Endodermal cell (in vitro differentiated cells): ENCODE measurements around the gene CRKL. TPM values are rescaled to one million over a fixed set of nuclear protein-coding genes. Genes with fewer than 3 reads are reported as not detected.

Experiments used
- DNase-seq: peaks from one replicate; pipeline ENCODE4 v3.0.0-alpha.2; 2017
- H3K27ac ChIP-seq: 2 replicates; pipeline ENCODE4 v1.5.1; 2013; ENCODE audit warnings: mild to moderate bottlenecking, low read depth, low read length, moderate library complexity
- H3K27me3 ChIP-seq: 2 replicates; pipeline ENCODE4 v1.6.1; 2013; ENCODE audit warnings: mild to moderate bottlenecking, low read length, moderate library complexity; ENCODE audit not compliant: insufficient read depth, control insufficient read depth, poor library complexity, severe bottlenecking
- H3K36me3 ChIP-seq: 2 replicates; pipeline ENCODE4 v1.7.0; 2013; ENCODE audit warnings: mild to moderate bottlenecking, low read length, moderate library complexity; ENCODE audit not compliant: control insufficient read depth, insufficient read depth
- H3K4me1 ChIP-seq: one replicate; pipeline ENCODE4 v1.7.0; 2013; ENCODE audit warnings: low read length; ENCODE audit not compliant: control insufficient read depth, insufficient read depth
- H3K4me3 ChIP-seq: 2 replicates; pipeline ENCODE4 v1.5.1; 2013; ENCODE audit warnings: mild to moderate bottlenecking, low read length, moderate library complexity
- H3K9ac ChIP-seq: 2 replicates; pipeline ENCODE4 v1.6.1; 2013; ENCODE audit warnings: mild to moderate bottlenecking, low read length, moderate library complexity; ENCODE audit not compliant: poor library complexity, severe bottlenecking; ENCODE audit errors: extremely low read depth
- H3K9me3 ChIP-seq: 2 replicates; pipeline ENCODE4 v1.6.1; 2013; ENCODE audit warnings: mild to moderate bottlenecking, low read length, moderate library complexity; ENCODE audit not compliant: control insufficient read depth
- H3K27ac Mint-ChIP-seq: 2 replicates; pipeline ENCODE4 v1.8.0; 2020; ENCODE audit warnings: mixed read lengths
- H3K27me3 Mint-ChIP-seq: 2 replicates; pipeline ENCODE4 v1.8.0; 2021; ENCODE audit warnings: mild to moderate bottlenecking, mixed read lengths; ENCODE audit not compliant: insufficient read depth
- H3K36me3 Mint-ChIP-seq: 2 replicates; pipeline ENCODE4 v1.8.0; 2020; ENCODE audit warnings: low read depth, mixed read lengths
- H3K4me1 Mint-ChIP-seq: 2 replicates; pipeline ENCODE4 v1.8.0; 2020; ENCODE audit warnings: mixed read lengths
- H3K4me3 Mint-ChIP-seq: 2 replicates; pipeline ENCODE4 v1.8.0; 2020; ENCODE audit warnings: mild to moderate bottlenecking, moderate library complexity, mixed read lengths
- H3K9me3 Mint-ChIP-seq: 2 replicates; pipeline ENCODE4 v1.8.0; 2020; ENCODE audit warnings: mild to moderate bottlenecking, mixed read lengths
- CTCF ChIP-seq: fragments of 200-600 bp; sonication (generic); conservative IDR thresholded peaks from 2 replicates; pipeline ENCODE4 v1.5.0; 2021; ENCODE audit warnings: antibody characterized with exemption, mild to moderate bottlenecking
- WGBS, 2 experiments: methylation state at CpG; one replicate each; pipeline versions ENCODE4 v1.1.5 to v1.1.7; 2013; ENCODE audit warnings: missing lambda C conversion rate in 2 of 2, mixed read lengths in 1 of 2; ENCODE audit not compliant: insufficient coverage in 1 of 2, insufficient read length in 1 of 2; 5-methylcytosine and 5-hydroxymethylcytosine counted together
- total RNA-seq, 2 donors: library from RNA; stranded (reverse); fragmentation: NEBNext Ultra II Directional in 1 of 2; extraction: Animal tissue kit (Norgen Biotek cat#: 25700) in 1 of 2; gene quantifications; 2 replicates in 1 of 2; 3 replicates in 1 of 2; pipeline ENCODE4 v1.2.1, GENCODE V29; 2021

The CRKL gene
- total RNA-seq, 2 donors from 2014 or later = 89.5 to 104 TPM

GRCh38 chr22:20957683-20958431, 40.6 kb downstream of the CRKL start:
- Histone ChIP-seq H3K9me3 (no peaks in the 10 kb centered on the region), H3K4me1 (no peaks in the 10 kb centered on the region), H3K4me3 (peak overlapping the region; percentile 74), H3K9ac (peak overlapping the region; percentile 38), H3K27ac (no peak overlapping the region), H3K27me3 (peaks cover 6% of the 10 kb centered on the region), H3K36me3 (peaks cover 9% of the 10 kb centered on the region)
- peak; percentile 80 for DNase-seq
- Mint-ChIP-seq H3K4me3 (peak overlapping the region; percentile 66), H3K9me3 (no peaks in the 10 kb centered on the region), H3K4me1 (peaks cover 7% of the 10 kb centered on the region), H3K36me3 (peaks cover 11% of the 10 kb centered on the region), H3K27ac (no peak overlapping the region), H3K27me3 (peaks cover 27% of the 10 kb centered on the region)
- TF ChIP-seq CTCF = no peak
- WGBS, 2 experiments = 11 to 18% methylated on average over 8 to 32 of the region's 32 CpGs

DNA sequence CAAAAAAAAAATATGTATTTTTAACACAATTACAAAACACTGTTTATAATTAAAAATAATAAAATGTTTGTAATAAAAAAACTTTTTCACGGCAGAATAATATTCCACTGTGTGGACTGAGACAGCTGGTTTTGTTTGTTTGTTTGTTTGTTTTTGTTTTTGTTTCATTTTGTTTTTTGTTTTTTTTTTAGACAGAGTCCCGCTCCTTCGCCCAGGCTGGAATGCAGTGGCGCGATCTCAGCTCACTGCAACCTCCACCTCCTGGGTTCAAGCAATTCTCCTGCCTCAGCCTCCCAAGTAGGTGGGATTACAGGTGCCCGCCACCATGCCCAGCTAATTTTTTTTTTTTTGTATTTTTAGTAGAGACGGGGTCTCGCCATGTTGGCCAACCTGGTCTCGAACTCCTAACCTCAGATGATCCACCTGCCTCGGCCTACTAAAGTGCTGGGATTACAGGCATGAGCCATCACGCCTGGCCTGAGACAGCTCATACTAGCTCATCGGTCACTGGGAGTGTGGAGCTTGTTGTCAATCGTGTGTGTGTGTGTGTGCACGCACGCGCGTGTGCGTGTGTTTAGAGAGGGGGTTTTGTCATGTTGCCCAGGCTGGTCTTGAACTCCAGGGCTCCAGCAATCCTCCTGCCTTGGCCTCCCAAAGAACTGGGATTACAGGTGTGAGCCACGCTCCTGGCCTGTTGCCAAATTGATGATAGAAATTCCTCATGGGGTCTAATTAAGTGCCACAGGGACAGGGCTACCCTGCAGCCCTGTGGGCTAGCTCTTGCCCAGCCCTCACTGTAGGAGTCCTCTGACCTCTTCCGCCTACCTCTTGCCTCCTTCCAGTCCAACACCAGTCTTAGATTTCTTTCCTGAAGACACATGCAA, 42.6 kb downstream of the CRKL start:
- Mint-ChIP-seq H3K36me3 (no peaks in the 10 kb centered on the region), H3K4me1 (peaks cover 8% of the 10 kb centered on the region), H3K27ac (no peak overlapping the region), H3K9me3 (no peaks in the 10 kb centered on the region), H3K4me3 (no peak overlapping the region), H3K27me3 (peaks cover 45% of the 10 kb centered on the region)
- Histone ChIP-seq H3K9ac (no peak overlapping the region), H3K4me3 (no peak overlapping the region), H3K27ac (no peak overlapping the region), H3K9me3 (no peaks in the 10 kb centered on the region), H3K27me3 (peaks cover 26% of the 10 kb centered on the region), H3K4me1 (no peaks in the 10 kb centered on the region), H3K36me3 (no peaks in the 10 kb centered on the region)
- no peak for DNase-seq
- no peak for TF ChIP-seq CTCF
- 89 to 96% methylated on average over 15 to 20 of the region's 20 CpGs for WGBS, 2 experiments

- Mint-ChIP-seq H3K27ac (no peak overlapping the region), H3K27me3 (peaks cover 50% of the 10 kb centered on the region), H3K4me1 (peaks cover 8% of the 10 kb centered on the region), H3K9me3 (no peaks in the 10 kb centered on the region), H3K4me3 (no peak overlapping the region), H3K36me3 (no peaks in the 10 kb centered on the region)
- WGBS, 2 experiments = 92% methylated on average over 4 of the region's 4 CpGs; no CpG with 5 or more reads in 1 of the 2 experiments
- H3K27ac ChIP-seq = no peak overlapping the region
- no peaks in the 10 kb centered on the region for H3K4me1 ChIP-seq
- H3K36me3 ChIP-seq = no peaks in the 10 kb centered on the region
- no peaks in the 10 kb centered on the region for H3K9me3 ChIP-seq
- DNase-seq = no peak
- no peak overlapping the region for H3K4me3 ChIP-seq
- H3K27me3 ChIP-seq = peaks cover 33% of the 10 kb centered on the region
- H3K9ac ChIP-seq = no peak overlapping the region
- no peak for TF ChIP-seq CTCF
Measured at GRCh38 chr22:20960609-20961008, 43.4 kb downstream of the CRKL start.
